SK-N-SH treated with all-trans-retinoic acid at 6 μM for 48 hours (cell line): ENCODE data around the gene GSG1.

ENCODE experiments used
- ATAC-seq: fragments of 200-7000 bp; cut with Tn5 transposase; 3 replicates; pipeline ENCODE4 v1.9.1; 2020; ENCODE audit warnings: mild to moderate bottlenecking, moderate library complexity
- ARNTL ChIP-seq: fragments of 450-650 bp; formaldehyde crosslinking; IDR thresholded peaks from 2 replicates; pipeline ENCODE4 v1.5.0; 2020; ENCODE audit warnings: low read depth, mild to moderate bottlenecking, moderate library complexity, borderline replicate concordance
- BACH2 ChIP-seq: fragments of 250-450 bp; sonication (Bioruptor Pico); IDR thresholded peaks from 2 replicates; pipeline ENCODE4 v1.9.0; 2021; ENCODE audit warnings: mild to moderate bottlenecking, borderline replicate concordance
- CSDC2 ChIP-seq: fragments of 250-450 bp; sonication (Bioruptor Pico); IDR thresholded peaks from 2 replicates; pipeline ENCODE4 v1.5.0; 2020; ENCODE audit warnings: mild to moderate bottlenecking, moderate library complexity
- CSRNP3 ChIP-seq: fragments of 250-450 bp; sonication (Bioruptor Pico); IDR thresholded peaks from 2 replicates; pipeline ENCODE4 v1.5.1; 2021; ENCODE audit warnings: mild to moderate bottlenecking, moderate library complexity
- ESRRG ChIP-seq: fragments of 250-450 bp; sonication (Bioruptor Pico); IDR thresholded peaks from 2 replicates; pipeline ENCODE4 v1.6.1; 2021; ENCODE audit warnings: mild to moderate bottlenecking
- GLIS3 ChIP-seq: fragments of 250-450 bp; sonication (Bioruptor Pico); IDR thresholded peaks from 2 replicates; pipeline ENCODE4 v1.5.0; 2020; ENCODE audit warnings: mild to moderate bottlenecking, moderate library complexity
- OSR1 ChIP-seq: fragments of 250-450 bp; sonication (Bioruptor Pico); IDR thresholded peaks from 2 replicates; pipeline ENCODE4 v1.8.0; 2022; ENCODE audit warnings: moderate library complexity, mild to moderate bottlenecking, inconsistent platforms
- PATZ1 ChIP-seq: fragments of 250-450 bp; sonication (Bioruptor Pico); IDR thresholded peaks from 2 replicates; pipeline ENCODE4 v1.8.0; 2020; ENCODE audit warnings: mild to moderate bottlenecking, moderate library complexity, borderline replicate concordance
- POU6F1 ChIP-seq: fragments of 250-450 bp; sonication (Bioruptor Pico); IDR thresholded peaks from 2 replicates; pipeline ENCODE4 v1.8.0; 2021; ENCODE audit warnings: low read depth, mild to moderate bottlenecking, moderate library complexity, borderline replicate concordance
- PPARA ChIP-seq: fragments of 250-450 bp; sonication (Bioruptor Pico); IDR thresholded peaks from 2 replicates; pipeline ENCODE4 v1.5.0; 2020; ENCODE audit warnings: mild to moderate bottlenecking, borderline replicate concordance
- RARB ChIP-seq: fragments of 250-450 bp; sonication (Bioruptor Pico); IDR thresholded peaks from 2 replicates; pipeline ENCODE4 v1.8.0; 2021; ENCODE audit warnings: mild to moderate bottlenecking, moderate library complexity
- SNAI2 ChIP-seq: fragments of 250-450 bp; sonication (Bioruptor Pico); IDR thresholded peaks from 2 replicates; pipeline ENCODE4 v1.5.0; 2020; ENCODE audit warnings: mild to moderate bottlenecking, moderate library complexity
- TCF4 ChIP-seq: fragments of 250-450 bp; sonication (Bioruptor Pico); IDR thresholded peaks from 2 replicates; pipeline ENCODE4 v1.8.0; 2021; ENCODE audit warnings: mild to moderate bottlenecking, moderate library complexity, borderline replicate concordance
- TOX ChIP-seq: fragments of 250-450 bp; sonication (Bioruptor Pico); IDR thresholded peaks from 2 replicates; pipeline ENCODE4 v1.8.0; 2021; ENCODE audit warnings: mild to moderate bottlenecking, moderate library complexity, borderline replicate concordance
- TSHZ2 ChIP-seq: fragments of 250-450 bp; sonication (Bioruptor Pico); IDR thresholded peaks from 2 replicates; pipeline ENCODE4 v1.5.0; 2020; ENCODE audit warnings: mild to moderate bottlenecking, moderate library complexity
- ZC3H10 ChIP-seq: fragments of 250-450 bp; sonication (Bioruptor Pico); IDR thresholded peaks from 2 replicates; pipeline ENCODE4 v1.5.1; 2021; ENCODE audit warnings: mild to moderate bottlenecking, moderate library complexity
- ZFP30 ChIP-seq: fragments of 450-650 bp; formaldehyde crosslinking; IDR thresholded peaks from 2 replicates; pipeline ENCODE4 v1.5.0; 2022; ENCODE audit warnings: mild to moderate bottlenecking, moderate library complexity
- ZNF565 ChIP-seq: fragments of 450-650 bp; formaldehyde crosslinking; conservative IDR thresholded peaks from 2 replicates; pipeline ENCODE4 v1.5.0; 2020; ENCODE audit warnings: low read depth, mild to moderate bottlenecking, moderate library complexity
- ZNF70 ChIP-seq: fragments of 450-650 bp; formaldehyde crosslinking; IDR thresholded peaks from 2 replicates; pipeline ENCODE4 v1.5.0; 2020; ENCODE audit warnings: mild to moderate bottlenecking, moderate library complexity
- ZNF8 ChIP-seq: fragments of 450-650 bp; formaldehyde crosslinking; IDR thresholded peaks from 2 replicates; pipeline ENCODE4 v1.5.0; 2020; ENCODE audit warnings: mild to moderate bottlenecking, moderate library complexity
- TF ChIP-seq, protein P1 (sequence below): fragments of 250-450 bp; sonication (Bioruptor Pico); IDR thresholded peaks from 2 replicates; pipeline ENCODE4 v1.5.1; 2020; ENCODE audit warnings: low read depth, mild to moderate bottlenecking, moderate library complexity

GSG1 gene

GRCh38 chr12:13104409-13104808 is 942 bp upstream of the GSG1 start:
- TF ChIP-seq PATZ1 (CRISPR knock-in tag) (no peak), TCF4 (CRISPR knock-in tag) (no peak), OSR1 (CRISPR knock-in tag) (no peak), ZFP30 (no peak), ZNF8 (CRISPR knock-in tag) (no peak), RARB (CRISPR knock-in tag) (no peak), POU6F1 (CRISPR knock-in tag) (no peak), CSDC2 (CRISPR knock-in tag) (no peak), BACH2 (CRISPR knock-in tag) (no peak), CSRNP3 (CRISPR knock-in tag) (no peak), TOX (CRISPR knock-in tag) (no peak), ZNF70 (CRISPR knock-in tag) (no peak), PPARA (CRISPR knock-in tag) (no peak), ZC3H10 (no peak), GLIS3 (CRISPR knock-in tag) (no peak), ARNTL (CRISPR knock-in tag) (no peak), TSHZ2 (CRISPR knock-in tag) (no peak), ESRRG (CRISPR knock-in tag) (no peak)
- TF ChIP-seq, protein P1, sequence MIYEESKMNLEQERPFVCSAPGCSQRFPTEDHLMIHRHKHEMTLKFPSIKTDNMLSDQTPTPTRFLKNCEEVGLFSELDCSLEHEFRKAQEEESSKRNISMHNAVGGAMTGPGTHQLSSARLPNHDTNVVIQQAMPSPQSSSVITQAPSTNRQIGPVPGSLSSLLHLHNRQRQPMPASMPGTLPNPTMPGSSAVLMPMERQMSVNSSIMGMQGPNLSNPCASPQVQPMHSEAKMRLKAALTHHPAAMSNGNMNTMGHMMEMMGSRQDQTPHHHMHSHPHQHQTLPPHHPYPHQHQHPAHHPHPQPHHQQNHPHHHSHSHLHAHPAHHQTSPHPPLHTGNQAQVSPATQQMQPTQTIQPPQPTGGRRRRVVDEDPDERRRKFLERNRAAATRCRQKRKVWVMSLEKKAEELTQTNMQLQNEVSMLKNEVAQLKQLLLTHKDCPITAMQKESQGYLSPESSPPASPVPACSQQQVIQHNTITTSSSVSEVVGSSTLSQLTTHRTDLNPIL (CRISPR knock-in tag) = no peak
- ATAC-seq = no peak

GRCh38 chr12:13102461-13103195 is 839 bp downstream of the GSG1 start:
- ATAC-seq = no peak

More at GRCh38 chr12:13102461-13103195, 839 bp downstream of the GSG1 start:
- TF ChIP-seq CSRNP3 (CRISPR knock-in tag) (no peak), OSR1 (CRISPR knock-in tag) (no peak), SNAI2 (CRISPR knock-in tag) (no peak), CSDC2 (CRISPR knock-in tag) (no peak), ZNF565 (CRISPR knock-in tag) (no peak), ARNTL (CRISPR knock-in tag) (no peak), ZNF8 (CRISPR knock-in tag) (no peak), GLIS3 (CRISPR knock-in tag) (no peak)
- TF ChIP-seq, all 23 proteins: peak for 0
